Natural killer cell (primary cell): ENCODE results near the gene CNBD2. TPM values are rescaled to one million over a fixed set of nuclear protein-coding genes. Genes with fewer than 3 reads are reported as not detected.
"Not testable (repeated sequence)": the region's sequence is repeated elsewhere in the genome, so short reads cannot be mapped to it uniquely, and the experiment has no call there.

Experiments used
- ATAC-seq, 3 donors: fragments of 150-1000 bp in 2 of 3; fragments of 200-7000 bp in 1 of 3; cut with Tn5 transposase; 1 replicate in 1 of 3; 2 replicates in 2 of 3; pipeline ENCODE4 v1.10.0; 2021; ENCODE audit warnings: mild to moderate bottlenecking in 2 of 3, moderate library complexity in 2 of 3
- DNase-seq, 2 donors: peaks; one replicate each; pipeline versions ENCODE4 v3.0.0 to v3.0.0-alpha.2; 2013 to 2021; ENCODE audit warnings: mixed read lengths in 1 of 2
- H3K27ac ChIP-seq: one replicate; pipeline ENCODE4 v1.5.1; 2013; ENCODE audit warnings: mild to moderate bottlenecking, low read length
- H3K27me3 ChIP-seq: one replicate; pipeline ENCODE4 v1.6.1; 2013; ENCODE audit warnings: low read length; ENCODE audit not compliant: control insufficient read depth, insufficient read depth
- H3K36me3 ChIP-seq: one replicate; pipeline ENCODE4 v1.6.1; 2013; ENCODE audit warnings: low read length; ENCODE audit not compliant: control insufficient read depth, insufficient read depth
- H3K4me1 ChIP-seq: one replicate; pipeline ENCODE4 v1.6.1; 2013; ENCODE audit warnings: low read length; ENCODE audit not compliant: control insufficient read depth, insufficient read depth
- H3K4me3 ChIP-seq: one replicate; pipeline ENCODE4 v1.5.1; 2013; ENCODE audit warnings: low read length
- H3K9me3 ChIP-seq: one replicate; pipeline ENCODE4 v1.6.1; 2013; ENCODE audit warnings: low read length; ENCODE audit not compliant: control insufficient read depth, insufficient read depth
- H3K27ac Mint-ChIP-seq, 2 donors: one replicate each; pipeline ENCODE4 v1.8.0; 2022; ENCODE audit warnings: mild to moderate bottlenecking in 2 of 2, mixed read lengths in 2 of 2, moderate library complexity in 1 of 2
- H3K27me3 Mint-ChIP-seq, 2 donors: one replicate each; pipeline ENCODE4 v1.8.0; 2022; ENCODE audit warnings: low read depth in 2 of 2, mixed read lengths in 2 of 2
- H3K36me3 Mint-ChIP-seq: one replicate; pipeline ENCODE4 v1.8.0; 2022; ENCODE audit warnings: mixed read lengths
- H3K4me1 Mint-ChIP-seq, 2 donors: one replicate each; pipeline ENCODE4 v1.8.0; 2022; ENCODE audit warnings: mixed read lengths in 2 of 2
- H3K4me3 Mint-ChIP-seq: one replicate; pipeline ENCODE4 v1.8.0; 2022; ENCODE audit warnings: mild to moderate bottlenecking, moderate library complexity, mixed read lengths
- H3K9me3 Mint-ChIP-seq, 2 donors: one replicate each; pipeline ENCODE4 v1.8.0; 2022; ENCODE audit warnings: mixed read lengths in 2 of 2
- CTCF ChIP-seq: fragments of 200-600 bp; IDR thresholded peaks from one replicate; pipeline ENCODE4 v1.8.0; 2022; ENCODE audit warnings: antibody characterized with exemption
- WGBS: methylation state at CpG from one replicate; pipeline ENCODE4 v1.1.7; 2013; ENCODE audit warnings: missing lambda C conversion rate; ENCODE audit not compliant: insufficient coverage; 5-methylcytosine and 5-hydroxymethylcytosine counted together
- intact Hi-C: fragments of 100-400 bp; cut with micrococcal nuclease; formaldehyde crosslinking; loops from one replicate; pipeline ENCODE4 v1.14.2; 2022
- total RNA-seq, 4 donors: library from RNA; stranded (reverse); fragments of 120-200 nt in 1 of 4; gene quantifications; one replicate each; pipeline versions ENCODE4 v1.2.3 to v1.2.4, GENCODE V29; 2013 to 2022

The CNBD2 gene
- total RNA-seq, 3 donors from 2014 or later (not counting 1 experiment from before 2014, with no cell fraction given), result 17.2 to 20.5 (median 19.5) TPM

DNA sequence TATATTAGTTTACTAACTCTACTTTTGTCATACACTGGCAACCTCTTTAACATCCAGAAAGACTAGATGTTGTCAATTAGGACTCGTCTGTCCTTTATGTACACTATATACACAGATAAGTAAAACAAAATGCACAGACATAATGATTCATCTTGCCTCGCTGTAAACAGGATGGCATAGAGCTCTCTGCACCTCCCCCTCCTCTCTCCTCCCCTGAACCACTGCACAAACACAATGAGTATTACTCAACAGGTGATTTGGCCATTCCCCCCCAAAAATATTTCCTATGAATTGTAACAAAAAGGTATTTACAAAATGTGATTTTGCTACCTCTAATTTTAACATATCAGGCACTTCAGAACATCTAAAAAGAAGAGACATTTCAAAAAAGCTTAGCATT, 81.0 kb downstream of the CNBD2 start:
- H3K36me3 Mint-ChIP-seq, H3K36me3 ChIP-seq, ATAC-seq, H3K27me3 Mint-ChIP-seq, DNase-seq, intact Hi-C loops, H3K27me3 ChIP-seq, H3K4me1 ChIP-seq, H3K9me3 Mint-ChIP-seq, H3K9me3 ChIP-seq, H3K4me3 ChIP-seq, H3K27ac ChIP-seq: not testable (repeated sequence)
- peak overlapping the region; percentile 80 to 88 for H3K27ac Mint-ChIP-seq
- H3K4me3 Mint-ChIP-seq, result peak overlapping the region; percentile 94
- WGBS, result 3% methylated on average over 2 of the region's 2 CpGs
- H3K4me1 Mint-ChIP-seq, result peaks cover 54 to 56% of the 10 kb centered on the region in 2 donors

DNA sequence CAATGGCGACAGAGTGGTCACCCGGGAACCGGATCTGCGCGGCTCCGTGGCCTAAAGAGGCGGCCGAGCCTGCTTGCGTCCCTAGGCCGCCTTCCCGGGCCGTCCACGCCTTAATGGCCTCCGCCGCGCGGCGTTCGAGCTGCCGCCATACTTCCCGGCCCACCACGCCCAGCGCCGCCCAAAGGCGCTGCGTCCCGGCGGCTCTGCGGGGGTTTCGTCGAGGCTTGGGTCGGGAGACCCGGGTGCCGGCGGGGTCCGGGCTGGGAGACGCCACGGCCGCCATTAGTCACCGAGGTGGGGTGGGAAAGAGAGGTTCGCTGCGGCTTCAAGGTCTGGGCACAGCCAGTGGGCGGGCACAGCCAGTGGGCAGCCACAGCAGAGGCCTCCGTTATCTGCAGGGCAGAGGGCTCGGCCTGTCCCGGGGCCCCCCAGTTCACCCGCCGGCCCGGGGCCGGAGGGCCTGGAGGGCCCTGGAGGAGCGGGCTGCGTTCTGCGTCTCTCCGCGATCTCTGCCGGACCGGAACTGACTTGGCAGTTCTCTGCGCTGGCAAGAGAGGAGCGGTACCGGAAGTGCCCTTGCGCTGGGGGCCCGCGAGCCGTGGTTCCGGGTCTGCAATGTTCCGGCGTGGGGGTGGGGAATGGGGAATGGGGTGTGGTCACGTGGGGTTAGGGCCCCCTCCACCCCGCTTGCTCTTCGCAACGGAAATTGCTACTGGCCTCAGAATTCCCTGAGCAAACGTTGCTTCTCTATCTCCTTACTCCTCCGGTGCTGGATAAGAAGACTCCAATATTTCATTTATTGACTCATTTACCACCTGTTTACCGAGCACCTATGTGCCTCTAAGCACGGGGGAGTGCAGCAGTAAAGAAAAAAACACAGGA, 82.3 kb downstream of the CNBD2 start:
- H3K36me3 ChIP-seq, result no peaks in the 10 kb centered on the region
- H3K27ac ChIP-seq, result peak overlapping the region; percentile 88
- intact Hi-C loops, result no loop called here
- H3K27me3 Mint-ChIP-seq, result peaks cover 5 to 6% of the 10 kb centered on the region in 2 donors
- DNase-seq, result peak; percentile 76 to 90
- peaks cover 8% of the 10 kb centered on the region for H3K4me1 ChIP-seq
- peak overlapping the region; percentile 80 to 88 for H3K27ac Mint-ChIP-seq
- peak overlapping the region; percentile 94 for H3K4me3 Mint-ChIP-seq
- H3K4me1 Mint-ChIP-seq, result peaks cover 44 to 55% of the 10 kb centered on the region in 2 donors
- no peak for TF ChIP-seq CTCF
- H3K4me3 ChIP-seq, result peak overlapping the region; percentile 81
- no peaks in the 10 kb centered on the region for H3K9me3 ChIP-seq
- no peaks in the 10 kb centered on the region for H3K36me3 Mint-ChIP-seq
- WGBS, result under 1% methylated on average over 75 of the region's 75 CpGs
- peak; percentile 92 to 96 (median 95) for ATAC-seq
- H3K27me3 ChIP-seq, result no peaks in the 10 kb centered on the region
- H3K9me3 Mint-ChIP-seq, result no peaks in the 10 kb centered on the region

GRCh38 chr20:36051318-36052116, 83.1 kb downstream of the CNBD2 start:
- 96% methylated on average over 13 of the region's 13 CpGs for WGBS
- no peaks in the 10 kb centered on the region for H3K9me3 ChIP-seq
- H3K4me1 Mint-ChIP-seq, result peaks cover 35 to 47% of the 10 kb centered on the region in 2 donors
- H3K4me3 ChIP-seq, result peak overlapping the region; percentile 81
- H3K36me3 ChIP-seq, result no peaks in the 10 kb centered on the region
- peak overlapping the region; percentile 80 to 88 for H3K27ac Mint-ChIP-seq
- H3K4me3 Mint-ChIP-seq, result peak overlapping the region; percentile 94
- peak in 1 of 2 donors; percentile 14 for DNase-seq
- no peak for TF ChIP-seq CTCF
- H3K4me1 ChIP-seq, result peaks cover 8% of the 10 kb centered on the region
- H3K27ac ChIP-seq, result peak overlapping the region; percentile 88
- peaks cover 7 to 8% of the 10 kb centered on the region in 2 donors for H3K27me3 Mint-ChIP-seq
- intact Hi-C loops, result no loop called here
- H3K9me3 Mint-ChIP-seq, result no peaks in the 10 kb centered on the region
- H3K27me3 ChIP-seq, result no peaks in the 10 kb centered on the region
- no peak for ATAC-seq
- no peaks in the 10 kb centered on the region for H3K36me3 Mint-ChIP-seq

DNA sequence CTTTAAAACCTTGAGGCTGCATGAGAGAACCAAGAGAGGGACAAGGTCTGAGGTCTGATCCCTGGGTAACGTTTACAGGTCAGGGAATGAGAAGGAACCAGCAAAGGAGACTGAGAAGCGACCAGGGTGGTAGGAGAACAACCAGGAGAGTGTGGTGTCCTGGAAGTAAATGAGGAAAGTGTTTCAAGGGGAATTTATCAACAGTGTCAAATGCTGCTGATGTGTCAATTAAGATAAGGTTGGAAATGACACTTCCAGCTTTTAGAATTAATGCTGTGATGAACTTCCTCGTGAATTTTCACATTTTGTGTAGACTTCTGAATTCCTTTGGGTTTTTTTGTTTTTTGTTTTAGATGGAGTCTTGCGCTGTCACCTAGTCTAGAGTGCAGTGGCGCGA, 83.7 kb downstream of the CNBD2 start:
- Histone ChIP-seq H3K27me3 (no peaks in the 10 kb centered on the region), H3K27ac (no peak overlapping the region), H3K36me3 (no peaks in the 10 kb centered on the region), H3K4me3 (no peak overlapping the region), H3K9me3 (no peaks in the 10 kb centered on the region), H3K4me1 (peaks cover 8% of the 10 kb centered on the region)
- ATAC-seq (no peak), DNase-seq (no peak)
- Mint-ChIP-seq H3K4me3 (no peak overlapping the region), H3K27me3 (peaks cover 7 to 8% of the 10 kb centered on the region in 2 donors), H3K36me3 (no peaks in the 10 kb centered on the region), H3K27ac (peak overlapping the region; percentile 80 to 88), H3K9me3 (no peaks in the 10 kb centered on the region), H3K4me1 (peaks cover 35 to 41% of the 10 kb centered on the region in 2 donors)
- WGBS, result 93% methylated on average over 6 of the region's 6 CpGs
- TF ChIP-seq CTCF, result no peak
- intact Hi-C loops, result no loop called here

DNA sequence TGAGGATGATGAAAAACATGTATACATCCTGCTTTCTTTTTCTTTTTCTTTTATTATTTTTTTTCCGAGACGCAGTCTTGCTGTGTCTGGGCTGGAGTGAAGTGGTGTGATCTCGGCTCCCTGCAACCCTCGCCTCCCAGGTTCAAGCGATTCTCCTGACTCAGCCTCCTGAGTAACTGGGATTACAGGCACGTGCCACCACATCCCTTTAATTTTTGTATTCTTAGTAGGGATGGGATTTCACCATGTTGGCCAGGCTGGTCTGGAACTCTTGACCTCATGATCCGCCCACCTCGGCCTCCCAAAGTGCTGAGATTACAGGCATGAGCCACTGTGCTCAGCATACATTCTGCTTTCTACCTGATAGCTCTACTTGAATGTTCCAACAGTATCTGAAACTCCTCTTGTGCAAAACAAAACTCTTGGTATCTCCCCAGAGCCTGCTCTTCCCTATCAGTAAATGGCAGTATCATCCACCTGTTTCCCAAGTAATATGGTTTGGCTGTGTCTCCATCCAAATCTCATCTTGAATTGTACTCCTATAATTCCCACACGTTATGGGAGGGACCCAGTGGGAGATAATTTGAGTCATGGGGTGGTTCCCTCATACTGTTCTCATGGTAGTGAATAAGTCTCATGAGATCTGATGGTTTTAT, 85.6 kb downstream of the CNBD2 start:
- H3K36me3 Mint-ChIP-seq, intact Hi-C loops, ATAC-seq, H3K36me3 ChIP-seq, H3K27ac ChIP-seq, H3K9me3 ChIP-seq, H3K27me3 Mint-ChIP-seq, DNase-seq, H3K4me3 ChIP-seq, H3K9me3 Mint-ChIP-seq, H3K4me3 Mint-ChIP-seq, H3K27ac Mint-ChIP-seq, H3K27me3 ChIP-seq, H3K4me1 ChIP-seq: not testable (repeated sequence)
- peaks cover 21 to 23% of the 10 kb centered on the region in 2 donors for H3K4me1 Mint-ChIP-seq
- 90% methylated on average over 7 of the region's 9 CpGs for WGBS
